GM21723 (cell line): ENCODE measurements around the gene PDE4DIP.
"Not testable (repeated sequence)": the region's sequence is repeated elsewhere in the genome, so short reads cannot be mapped to it uniquely, and the experiment has no call there.

ENCODE experiments used
- ATAC-seq: cut with Tn5 transposase; IDR thresholded peaks from one replicate; pipeline ENCODE4 v1.9.1; 2021; ENCODE audit warnings: mild to moderate bottlenecking, moderate library complexity; ENCODE audit not compliant: unreplicated experiment

PDE4DIP gene

DNA sequence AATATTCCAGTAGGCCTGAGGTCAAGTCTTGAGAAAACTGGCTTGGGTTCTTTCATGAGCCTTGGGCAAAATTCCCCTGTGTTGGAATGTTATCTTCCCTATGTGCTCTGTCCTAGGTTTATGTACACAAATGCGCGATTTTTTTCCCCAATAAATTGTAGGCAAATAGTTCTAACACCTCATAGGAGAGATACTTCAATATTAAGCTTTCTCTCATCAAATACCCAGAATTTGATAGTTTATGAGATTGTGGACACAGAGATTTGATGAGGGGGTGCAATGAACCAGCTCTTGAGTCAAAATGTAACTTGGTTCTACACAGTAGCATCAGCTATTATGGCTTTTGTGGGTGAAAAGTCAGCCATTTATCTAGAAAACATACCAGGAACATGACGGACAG lies 220.4 kb downstream of the PDE4DIP start:
- ATAC-seq: not testable (repeated sequence)

DNA sequence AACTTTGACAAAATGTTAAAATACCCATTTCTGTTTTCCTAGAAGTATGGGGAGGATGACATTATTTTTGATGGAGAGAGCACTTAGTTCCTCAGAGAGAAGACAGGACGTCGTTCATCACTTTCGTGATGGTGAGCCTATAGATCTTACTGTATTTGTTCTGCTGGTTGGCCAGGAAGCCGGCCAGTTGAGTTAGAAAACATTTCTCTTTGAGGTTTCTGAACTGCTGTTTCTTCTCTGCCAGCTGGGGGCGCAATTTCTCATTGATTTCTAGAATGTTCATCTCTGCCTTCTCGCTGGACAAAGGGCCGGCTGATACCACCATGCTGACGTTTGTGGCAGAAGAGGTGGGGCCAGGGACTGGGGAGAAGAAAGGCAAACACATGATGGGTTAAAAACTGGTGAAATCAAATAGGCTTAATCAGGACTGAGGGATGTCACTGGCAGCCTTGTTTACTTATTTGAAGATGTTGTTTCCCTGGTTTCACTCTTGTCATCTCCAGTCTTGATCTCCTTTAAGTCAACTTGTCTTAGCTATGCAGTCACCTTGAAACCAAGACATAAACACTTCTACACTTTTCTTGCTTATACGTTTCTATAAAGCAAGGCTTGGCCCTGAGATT lies 231.4 kb downstream of the PDE4DIP start:
- not testable (repeated sequence) for ATAC-seq
